Measurements from ENCODE around the gene MEGF11.
A peak's percentile ranks its signal among the peaks of the same experiment; 100 is the strongest.

- TF ChIP-seq CTCF (IDR thresholded peaks at IDR 0.05) (peak in 1 of 7 experiments; percentile 5), POLR2A (IDR thresholded peaks at IDR 0.05) (peak; percentile 25 to 80 (median 65))
Observed at GRCh38 chr15:66293419-66294156, 40.0 kb upstream of the MEGF11 start, which contains the start of gene DIS3L.
